HG03095 (cell line): ENCODE measurements around the gene MYO1F.

Experiments
- ATAC-seq: cut with Tn5 transposase; IDR thresholded peaks from one replicate; pipeline ENCODE4 v1.9.1; 2021; ENCODE audit warnings: moderate library complexity; ENCODE audit not compliant: unreplicated experiment

Gene MYO1F

DNA sequence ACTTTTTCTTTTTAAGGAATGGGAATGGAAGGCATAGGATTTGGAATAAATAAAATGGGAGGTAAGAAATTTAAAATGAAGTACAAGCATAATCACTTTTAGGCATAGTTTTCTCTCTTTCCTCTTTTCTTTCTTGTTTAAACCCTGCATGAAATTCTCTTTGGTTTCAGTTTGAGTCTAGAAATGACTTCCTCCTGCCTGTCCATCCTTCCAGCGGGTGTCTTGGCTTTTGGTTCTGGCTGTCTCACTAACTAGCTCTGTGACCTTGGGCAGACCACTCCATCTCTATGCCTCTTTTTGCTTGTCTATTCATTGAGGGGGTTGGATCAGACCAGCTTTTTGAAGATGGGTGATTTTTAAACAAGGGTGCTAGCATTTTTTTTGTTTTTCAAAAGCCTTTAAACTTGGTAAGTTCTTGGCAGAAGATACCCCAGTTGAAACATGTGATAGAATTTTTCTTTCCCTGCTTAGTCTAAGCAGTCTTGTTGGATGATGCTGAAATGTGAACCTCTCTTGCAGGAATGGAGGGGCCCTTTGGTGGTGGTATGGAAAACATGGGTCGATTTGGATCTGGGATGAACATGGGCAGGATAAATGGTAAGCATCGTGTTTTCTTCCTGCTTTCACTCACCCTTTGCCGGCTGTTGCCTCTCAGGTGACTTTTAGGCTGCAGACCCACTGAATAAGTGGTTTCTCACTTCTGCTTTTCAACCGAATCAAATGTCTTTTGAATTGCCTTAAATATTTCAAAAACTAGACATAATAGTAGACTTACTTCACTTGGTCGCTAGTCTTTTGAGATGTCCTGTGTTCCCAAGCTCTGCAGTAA lies 103.4 kb downstream of the MYO1F start:
- ATAC-seq: no peak
